ENCODE results near the gene SPRED2. TPM values are rescaled to one million over a fixed set of nuclear protein-coding genes. Genes with fewer than 3 reads are reported as not detected.

Gene SPRED2
- total RNA-seq, 1 donor from 2014 or later = 54.5 TPM

GRCh38 chr2:65383541-65384488 is 48.6 kb downstream of the SPRED2 start:
- no peak overlapping the region for H3K27ac Mint-ChIP-seq (ENCODE audit: unreplicated experiment)
- no peak for TF ChIP-seq CTCF (IDR thresholded peaks at IDR 0.05; ENCODE audit: partially characterized antibody, unreplicated experiment)
- peaks cover 46% of the 10 kb centered on the region for H3K4me1 Mint-ChIP-seq (ENCODE audit: low read depth, unreplicated experiment)
- no peak overlapping the region for H3K4me3 Mint-ChIP-seq (ENCODE audit: unreplicated experiment)
- DNase-seq = no peak
- H3K9me3 Mint-ChIP-seq (ENCODE audit: unreplicated experiment) = no peaks in the 10 kb centered on the region
- no peaks in the 10 kb centered on the region for H3K36me3 Mint-ChIP-seq (ENCODE audit: unreplicated experiment)
- peaks cover 6% of the 10 kb centered on the region for H3K27me3 Mint-ChIP-seq (ENCODE audit: unreplicated experiment)

GRCh38 chr2:65382776-65383357 is 49.5 kb downstream of the SPRED2 start:
- no peak overlapping the region for H3K27ac Mint-ChIP-seq (ENCODE audit: unreplicated experiment)
- no peak for DNase-seq
- H3K36me3 Mint-ChIP-seq (ENCODE audit: unreplicated experiment) = no peaks in the 10 kb centered on the region
- H3K9me3 Mint-ChIP-seq (ENCODE audit: unreplicated experiment) = no peaks in the 10 kb centered on the region
- peaks cover 53% of the 10 kb centered on the region for H3K4me1 Mint-ChIP-seq (ENCODE audit: low read depth, unreplicated experiment)
- no peak overlapping the region for H3K4me3 Mint-ChIP-seq (ENCODE audit: unreplicated experiment)
- no peak for TF ChIP-seq CTCF (IDR thresholded peaks at IDR 0.05; ENCODE audit: partially characterized antibody, unreplicated experiment)
- peaks cover 5% of the 10 kb centered on the region for H3K27me3 Mint-ChIP-seq (ENCODE audit: unreplicated experiment)

GRCh38 chr2:65382323-65382722 is 50.1 kb downstream of the SPRED2 start:
- no peak overlapping the region for H3K4me3 Mint-ChIP-seq (ENCODE audit: unreplicated experiment)
- peaks cover 4% of the 10 kb centered on the region for H3K27me3 Mint-ChIP-seq (ENCODE audit: unreplicated experiment)
- H3K36me3 Mint-ChIP-seq (ENCODE audit: unreplicated experiment) = no peaks in the 10 kb centered on the region
- TF ChIP-seq CTCF (IDR thresholded peaks at IDR 0.05; ENCODE audit: partially characterized antibody, unreplicated experiment) = no peak
- H3K9me3 Mint-ChIP-seq (ENCODE audit: unreplicated experiment) = no peaks in the 10 kb centered on the region
- H3K27ac Mint-ChIP-seq (ENCODE audit: unreplicated experiment) = no peak overlapping the region
- DNase-seq = no peak
- H3K4me1 Mint-ChIP-seq (ENCODE audit: low read depth, unreplicated experiment) = peaks cover 58% of the 10 kb centered on the region

DNA sequence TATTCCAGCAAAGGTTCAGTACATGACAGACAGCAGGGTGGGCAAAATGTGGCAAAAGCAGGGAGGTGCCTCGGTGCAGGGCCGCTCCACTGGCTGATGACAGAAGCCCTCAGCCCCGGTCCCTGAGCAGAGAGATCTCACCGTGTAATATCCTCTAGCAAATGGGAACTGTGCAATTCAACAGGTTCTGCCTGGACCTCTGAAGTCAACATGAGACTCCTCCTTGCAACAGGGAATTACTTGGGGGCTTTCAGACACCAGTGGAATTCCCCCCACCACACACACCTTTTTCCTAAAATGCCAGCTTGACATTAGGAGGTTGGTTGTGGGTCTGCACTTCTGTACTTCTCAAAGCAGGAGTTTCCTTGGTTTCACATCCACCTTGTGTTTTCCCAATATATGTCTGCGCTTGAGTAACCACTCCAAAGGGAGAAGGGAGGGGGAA is 50.8 kb downstream of the SPRED2 start:
- no peak overlapping the region for H3K4me3 Mint-ChIP-seq (ENCODE audit: unreplicated experiment)
- H3K27me3 Mint-ChIP-seq (ENCODE audit: unreplicated experiment) = peaks cover 4% of the 10 kb centered on the region
- H3K27ac Mint-ChIP-seq (ENCODE audit: unreplicated experiment) = no peak overlapping the region
- DNase-seq = no peak
- TF ChIP-seq CTCF (IDR thresholded peaks at IDR 0.05; ENCODE audit: partially characterized antibody, unreplicated experiment) = no peak
- H3K4me1 Mint-ChIP-seq (ENCODE audit: low read depth, unreplicated experiment) = peaks cover 58% of the 10 kb centered on the region
- H3K9me3 Mint-ChIP-seq (ENCODE audit: unreplicated experiment) = no peaks in the 10 kb centered on the region
- H3K36me3 Mint-ChIP-seq (ENCODE audit: unreplicated experiment) = no peaks in the 10 kb centered on the region

GRCh38 chr2:65380255-65380654 is 52.1 kb downstream of the SPRED2 start:
- Mint-ChIP-seq H3K27me3 (ENCODE audit: unreplicated experiment) (peaks cover 4% of the 10 kb centered on the region), H3K36me3 (ENCODE audit: unreplicated experiment) (no peaks in the 10 kb centered on the region), H3K9me3 (ENCODE audit: unreplicated experiment) (no peaks in the 10 kb centered on the region), H3K27ac (ENCODE audit: unreplicated experiment) (no peak overlapping the region), H3K4me1 (ENCODE audit: low read depth, unreplicated experiment) (peaks cover 48% of the 10 kb centered on the region), H3K4me3 (ENCODE audit: unreplicated experiment) (no peak overlapping the region)
- TF ChIP-seq CTCF (IDR thresholded peaks at IDR 0.05; ENCODE audit: partially characterized antibody, unreplicated experiment) = no peak
- no peak for DNase-seq

Measured in glutamatergic neuron (in vitro differentiated cells).